Suprapubic skin (tissue), 4 donors: ENCODE data around the gene SLC48A1. TPM values are rescaled to one million over a fixed set of nuclear protein-coding genes. Genes with fewer than 3 reads are reported as not detected.

ENCODE experiments used
- DNase-seq, 2 donors: peaks; one replicate each; pipeline ENCODE4 v3.0.0-alpha.2; 2019; ENCODE audit warnings: low spot score in 2 of 2
- H3K27ac ChIP-seq: fragments of 200-600 bp; sonication (generic); one replicate; pipeline ENCODE4 v1.5.1; 2019
- H3K27me3 ChIP-seq: fragments of 200-600 bp; sonication (generic); one replicate; pipeline ENCODE4 v1.5.1; 2019
- H3K36me3 ChIP-seq: fragments of 200-600 bp; sonication (generic); one replicate; pipeline ENCODE4 v1.5.1; 2019
- H3K4me1 ChIP-seq: fragments of 200-600 bp; sonication (generic); one replicate; pipeline ENCODE4 v1.5.1; 2019
- H3K4me3 ChIP-seq: fragments of 200-600 bp; sonication (generic); one replicate; pipeline ENCODE4 v1.5.1; 2019; ENCODE audit warnings: mild to moderate bottlenecking
- H3K9me3 ChIP-seq: fragments of 200-600 bp; sonication (generic); one replicate; pipeline ENCODE4 v1.5.1; 2019
- EP300 ChIP-seq: sonication (generic); formaldehyde crosslinking; IDR thresholded peaks from one replicate; pipeline ENCODE4 v1.6.1; 2017; ENCODE audit warnings: antibody characterized with exemption
- POLR2A ChIP-seq, 2 donors: fragments of 450-650 bp; IDR thresholded peaks; one replicate each; pipeline ENCODE4 v1.6.1; 2017; ENCODE audit warnings: antibody characterized with exemption in 2 of 2, mild to moderate bottlenecking in 2 of 2, moderate library complexity in 2 of 2
- POLR2AphosphoS5 ChIP-seq, 3 donors: sonication (generic); formaldehyde crosslinking; IDR thresholded peaks; one replicate each; pipeline ENCODE4 v1.6.1; 2017; ENCODE audit warnings: antibody characterized with exemption in 3 of 3
- WGBS: methylation state at CpG from one replicate; pipeline ENCODE4 v1.1.5; 2018; 5-methylcytosine and 5-hydroxymethylcytosine counted together
- total RNA-seq, 4 donors: library from RNA; depleted of rRNA; stranded (reverse); fragments of >200 nt; gene quantifications; one replicate each; pipeline ENCODE4 v1.1.0, GENCODE V29; 2016
- TF ChIP-seq, protein P1 (sequence below), 2 donors: fragments of 200-600 bp in 1 of 2; fragments of 450-650 bp in 1 of 2; sonication (generic) in 1 of 2; IDR thresholded peaks; one replicate each; pipeline ENCODE4 v1.5.1; 2016 to 2019; ENCODE audit warnings: antibody characterized with exemption in 2 of 2, mild to moderate bottlenecking in 1 of 2, moderate library complexity in 1 of 2

SLC48A1 gene
- total RNA-seq, 4 donors from 2014 or later: 38.2 to 53.6 (median 44.7) TPM

DNA sequence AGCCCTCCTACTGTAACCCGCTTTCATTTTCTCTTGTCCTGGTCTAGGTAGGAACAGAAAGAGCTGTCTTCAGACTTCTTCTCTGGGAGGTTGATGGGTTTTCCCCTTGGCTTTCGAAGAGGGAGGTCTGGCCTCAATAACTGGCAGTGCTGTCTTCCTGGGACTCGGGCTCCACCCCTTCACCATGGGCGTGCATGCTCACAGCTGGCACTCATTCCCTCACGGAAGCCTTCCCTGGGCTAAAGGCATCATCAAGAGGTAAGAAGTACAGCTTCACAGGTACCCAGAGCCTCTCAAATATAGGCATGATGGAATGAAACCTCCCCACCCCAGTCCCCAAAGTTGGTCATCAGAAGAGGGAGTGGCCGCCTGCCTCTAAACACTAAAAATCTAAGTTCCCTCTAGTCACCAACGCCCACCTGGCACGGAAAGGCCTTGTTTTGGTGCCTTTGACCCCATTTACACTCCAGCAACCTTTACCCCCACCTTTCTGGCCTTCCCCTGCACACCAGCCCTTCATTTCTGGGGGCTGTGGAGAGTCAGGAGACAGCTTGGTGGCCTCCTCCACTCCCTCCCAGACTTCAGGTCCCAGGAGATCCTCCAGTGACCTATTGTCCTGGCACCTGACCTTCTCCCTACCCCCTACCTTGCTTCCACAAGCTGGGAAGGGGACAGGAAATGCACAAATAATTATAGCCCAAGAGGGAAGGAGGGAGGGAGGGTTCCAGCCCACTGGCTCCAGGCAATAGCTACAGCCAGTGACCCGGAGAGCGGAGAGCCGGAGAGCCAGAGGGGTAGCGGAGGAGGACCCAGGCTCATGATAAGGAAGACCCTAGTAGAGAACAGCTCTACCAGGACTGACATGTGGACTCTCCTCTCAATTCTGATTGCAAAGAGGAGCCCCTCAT is 17.1 kb upstream of the SLC48A1 start:
- Histone ChIP-seq H3K27me3 (no peaks in the 10 kb centered on the region), H3K4me1 (peaks cover 83% of the 10 kb centered on the region), H3K36me3 (no peaks in the 10 kb centered on the region), H3K27ac (peak overlapping the region; percentile 80), H3K9me3 (no peaks in the 10 kb centered on the region), H3K4me3 (peak overlapping the region; percentile 67)
- no peak for DNase-seq
- WGBS: 47% methylated on average over 12 of the region's 12 CpGs
- TF ChIP-seq POLR2AphosphoS5 (IDR thresholded peaks at IDR 0.05): no peak
- TF ChIP-seq, protein P1, sequence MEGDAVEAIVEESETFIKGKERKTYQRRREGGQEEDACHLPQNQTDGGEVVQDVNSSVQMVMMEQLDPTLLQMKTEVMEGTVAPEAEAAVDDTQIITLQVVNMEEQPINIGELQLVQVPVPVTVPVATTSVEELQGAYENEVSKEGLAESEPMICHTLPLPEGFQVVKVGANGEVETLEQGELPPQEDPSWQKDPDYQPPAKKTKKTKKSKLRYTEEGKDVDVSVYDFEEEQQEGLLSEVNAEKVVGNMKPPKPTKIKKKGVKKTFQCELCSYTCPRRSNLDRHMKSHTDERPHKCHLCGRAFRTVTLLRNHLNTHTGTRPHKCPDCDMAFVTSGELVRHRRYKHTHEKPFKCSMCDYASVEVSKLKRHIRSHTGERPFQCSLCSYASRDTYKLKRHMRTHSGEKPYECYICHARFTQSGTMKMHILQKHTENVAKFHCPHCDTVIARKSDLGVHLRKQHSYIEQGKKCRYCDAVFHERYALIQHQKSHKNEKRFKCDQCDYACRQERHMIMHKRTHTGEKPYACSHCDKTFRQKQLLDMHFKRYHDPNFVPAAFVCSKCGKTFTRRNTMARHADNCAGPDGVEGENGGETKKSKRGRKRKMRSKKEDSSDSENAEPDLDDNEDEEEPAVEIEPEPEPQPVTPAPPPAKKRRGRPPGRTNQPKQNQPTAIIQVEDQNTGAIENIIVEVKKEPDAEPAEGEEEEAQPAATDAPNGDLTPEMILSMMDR (IDR thresholded peaks at IDR 0.05): no peak
- TF ChIP-seq POLR2A (IDR thresholded peaks at IDR 0.05): no peak
- no peak for TF ChIP-seq EP300

- 70% methylated on average over 7 of the region's 7 CpGs for WGBS
- TF ChIP-seq POLR2AphosphoS5 (IDR thresholded peaks at IDR 0.05) (no peak), EP300 (no peak), POLR2A (IDR thresholded peaks at IDR 0.05) (no peak)
- TF ChIP-seq, protein P1 (IDR thresholded peaks at IDR 0.05): no peak
- Histone ChIP-seq H3K27me3 (no peaks in the 10 kb centered on the region), H3K9me3 (no peaks in the 10 kb centered on the region), H3K36me3 (no peaks in the 10 kb centered on the region), H3K4me1 (peaks cover 68% of the 10 kb centered on the region), H3K27ac (no peak overlapping the region), H3K4me3 (peak overlapping the region; percentile 67)
- no peak for DNase-seq
Observed at GRCh38 chr12:47757364-47757839, 15.6 kb upstream of the SLC48A1 start.

- WGBS: 26% methylated on average over 10 of the region's 20 CpGs
- Histone ChIP-seq H3K27ac (no peak overlapping the region), H3K4me3 (peak overlapping the region; percentile 67), H3K36me3 (no peaks in the 10 kb centered on the region), H3K27me3 (no peaks in the 10 kb centered on the region), H3K4me1 (peaks cover 65% of the 10 kb centered on the region), H3K9me3 (no peaks in the 10 kb centered on the region)
- TF ChIP-seq POLR2A (IDR thresholded peaks at IDR 0.05): no peak
- no peak for TF ChIP-seq EP300
- TF ChIP-seq, protein P1 (IDR thresholded peaks at IDR 0.05): no peak
- TF ChIP-seq POLR2AphosphoS5 (IDR thresholded peaks at IDR 0.05): no peak
- DNase-seq: no peak
Observed at GRCh38 chr12:47757840-47758583, 15.0 kb upstream of the SLC48A1 start.

DNA sequence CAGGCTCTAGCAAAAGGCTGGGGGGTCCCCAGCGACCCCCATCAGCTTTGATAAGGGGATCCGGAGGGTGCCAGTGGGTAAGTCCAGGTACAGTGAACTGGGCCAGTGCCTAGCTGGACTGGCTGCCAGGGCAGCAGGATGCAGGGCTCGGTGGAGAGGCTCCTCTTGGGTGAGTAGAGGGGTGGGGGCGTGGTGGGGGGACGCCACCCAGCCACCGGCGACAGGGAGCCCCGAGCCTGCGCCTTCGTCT is 14.5 kb upstream of the SLC48A1 start:
- H3K27ac ChIP-seq: peak overlapping the region; percentile 80
- TF ChIP-seq POLR2AphosphoS5 (IDR thresholded peaks at IDR 0.05) (no peak), POLR2A (IDR thresholded peaks at IDR 0.05) (no peak), EP300 (no peak)
- TF ChIP-seq, protein P1 (IDR thresholded peaks at IDR 0.05): no peak
- H3K4me3 ChIP-seq: peak overlapping the region; percentile 67
- no peaks in the 10 kb centered on the region for H3K27me3 ChIP-seq
- H3K9me3 ChIP-seq: no peaks in the 10 kb centered on the region
- H3K4me1 ChIP-seq: peaks cover 65% of the 10 kb centered on the region
- WGBS: 2% methylated on average over 5 of the region's 10 CpGs
- H3K36me3 ChIP-seq: no peaks in the 10 kb centered on the region
- no peak for DNase-seq
